Activated T-cell treated with anti-CD3 and anti-CD28 coated beads, Interleukin-2, amount 50 U/mL, for 24 hours (primary cell): ENCODE results near the gene EIF4EBP2.

Experiments
- DNase-seq: peaks from one replicate; pipeline ENCODE4 v3.0.0-alpha.2; 2020
- H3K27ac Mint-ChIP-seq: 2 replicates; pipeline ENCODE4 v1.8.0; 2020; ENCODE audit warnings: mild to moderate bottlenecking, mixed read lengths
- H3K27me3 Mint-ChIP-seq: 2 replicates; pipeline ENCODE4 v1.8.0; 2020; ENCODE audit warnings: mixed read lengths
- H3K36me3 Mint-ChIP-seq: 2 replicates; pipeline ENCODE4 v1.8.0; 2020; ENCODE audit warnings: low read depth, mixed read lengths
- H3K4me1 Mint-ChIP-seq: 2 replicates; pipeline ENCODE4 v1.8.0; 2020; ENCODE audit warnings: low read depth, mixed read lengths
- H3K4me3 Mint-ChIP-seq: 2 replicates; pipeline ENCODE4 v1.8.0; 2020; ENCODE audit warnings: mild to moderate bottlenecking, moderate library complexity, mixed read lengths
- H3K9me3 Mint-ChIP-seq: 2 replicates; pipeline ENCODE4 v1.8.0; 2020; ENCODE audit warnings: mixed read lengths

Gene EIF4EBP2

DNA sequence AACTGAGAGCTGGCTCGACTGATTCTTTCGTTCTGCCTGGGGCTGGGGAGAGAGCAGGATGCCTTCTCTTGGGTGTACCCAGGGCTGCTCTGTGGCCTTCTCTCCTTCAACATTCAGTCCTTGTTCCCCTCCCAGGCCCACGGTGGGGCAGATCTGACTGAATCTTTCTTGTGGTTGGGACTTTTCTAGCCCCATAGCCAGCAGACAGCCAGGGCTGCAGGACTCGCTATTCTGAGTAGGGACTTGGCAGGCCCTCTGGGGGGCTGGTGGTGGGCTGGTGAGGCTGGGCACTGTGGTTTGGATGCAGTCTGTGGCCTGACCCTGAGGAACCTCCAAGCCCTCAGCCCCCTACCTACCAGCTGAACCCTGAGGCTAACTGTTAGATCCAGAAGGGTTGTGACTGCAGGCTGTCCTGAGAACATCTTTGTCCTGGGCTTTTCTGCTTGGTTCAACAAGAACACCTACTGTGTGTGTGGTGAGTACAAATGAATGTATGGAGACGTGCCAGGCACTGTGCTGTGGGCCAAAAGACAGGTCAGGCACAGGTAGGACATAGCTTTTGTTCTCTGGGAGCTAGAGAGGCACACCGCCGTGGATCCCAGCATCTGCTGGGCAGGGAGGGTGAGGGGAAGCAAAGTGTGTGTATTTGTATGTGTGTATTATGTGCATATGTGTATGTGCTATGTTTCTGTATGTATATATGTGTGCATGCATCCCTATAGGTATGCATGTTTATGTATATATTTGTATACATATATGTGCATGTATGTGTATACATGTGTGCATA lies 72.5 kb downstream of the EIF4EBP2 start:
- Mint-ChIP-seq H3K4me1 (peaks cover 53% of the 10 kb centered on the region), H3K27me3 (peaks cover 52% of the 10 kb centered on the region), H3K27ac (no peak overlapping the region), H3K9me3 (no peaks in the 10 kb centered on the region), H3K36me3 (no peaks in the 10 kb centered on the region), H3K4me3 (no peak overlapping the region)
- DNase-seq, result no peak

DNA sequence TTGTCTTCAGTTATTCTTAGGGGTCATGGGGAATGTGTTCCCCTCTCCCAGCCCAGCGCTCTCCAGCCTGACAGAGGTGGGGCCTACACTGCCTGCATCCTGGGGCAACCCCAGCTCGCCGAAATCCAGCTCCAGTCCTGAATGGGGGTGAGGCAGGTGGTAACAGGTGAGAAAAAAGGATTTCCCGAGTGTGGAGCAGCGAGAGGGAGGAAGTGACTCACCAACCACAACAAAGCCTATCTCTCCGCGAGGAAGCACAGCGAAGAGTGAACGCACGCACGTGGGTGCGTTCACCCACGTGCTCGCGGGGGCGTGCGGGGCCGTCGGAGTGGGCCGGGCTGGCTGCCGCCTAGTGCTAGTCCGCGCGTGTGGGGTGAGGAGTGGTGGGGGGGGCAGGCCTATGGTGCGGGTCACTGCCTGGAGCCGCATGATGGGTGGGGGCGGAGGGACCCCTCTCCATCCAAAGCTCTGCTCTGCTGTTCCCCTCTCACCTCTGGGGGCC lies 73.8 kb downstream of the EIF4EBP2 start:
- Mint-ChIP-seq H3K4me1 (peaks cover 53% of the 10 kb centered on the region), H3K27me3 (peaks cover 52% of the 10 kb centered on the region), H3K27ac (peak overlapping the region; percentile 89)

More for the DNA sequence above, 73.8 kb downstream of the EIF4EBP2 start:
- H3K9me3 Mint-ChIP-seq, result no peaks in the 10 kb centered on the region
- peak; percentile 75 for DNase-seq
- peak overlapping the region; percentile 72 for H3K4me3 Mint-ChIP-seq
- no peaks in the 10 kb centered on the region for H3K36me3 Mint-ChIP-seq
